Immature natural killer cell (primary cell): ENCODE data around the gene SYNPO. TPM values are rescaled to one million over a fixed set of nuclear protein-coding genes. Genes with fewer than 3 reads are reported as not detected.
A peak's percentile ranks its signal among the peaks of the same experiment; 100 is the strongest.

ENCODE experiments used
- DNase-seq, 3 donors: peaks; one replicate each; pipeline ENCODE4 v3.0.0; 2022; ENCODE audit warnings: mixed read lengths in 1 of 3
- H3K27ac Mint-ChIP-seq, 6 donors: one replicate each; pipeline ENCODE4 v1.8.0; 2020; ENCODE audit warnings: mixed read lengths in 6 of 6, mild to moderate bottlenecking in 5 of 6, inconsistent platforms in 4 of 6, moderate library complexity in 3 of 6
- H3K27me3 Mint-ChIP-seq, 3 donors: one replicate each; pipeline ENCODE4 v1.8.0; 2020 to 2021; ENCODE audit warnings: low read depth in 3 of 3, mild to moderate bottlenecking in 3 of 3, mixed read lengths in 3 of 3, moderate library complexity in 3 of 3, inconsistent platforms in 1 of 3
- H3K36me3 Mint-ChIP-seq, 3 donors: one replicate each; pipeline ENCODE4 v1.8.0; 2020; ENCODE audit warnings: mixed read lengths in 3 of 3, inconsistent platforms in 2 of 3, mild to moderate bottlenecking in 2 of 3
- H3K4me1 Mint-ChIP-seq, 2 donors: one replicate each; pipeline ENCODE4 v1.8.0; 2020; ENCODE audit warnings: inconsistent platforms in 2 of 2, mild to moderate bottlenecking in 2 of 2, mixed read lengths in 2 of 2, moderate library complexity in 1 of 2
- H3K4me3 Mint-ChIP-seq, 5 donors: one replicate each; pipeline ENCODE4 v1.8.0; 2020; ENCODE audit warnings: mild to moderate bottlenecking in 5 of 5, mixed read lengths in 5 of 5, inconsistent platforms in 3 of 5, moderate library complexity in 3 of 5
- H3K9me3 Mint-ChIP-seq, 6 donors: one replicate each; pipeline ENCODE4 v1.8.0; 2020; ENCODE audit warnings: mild to moderate bottlenecking in 6 of 6, mixed read lengths in 6 of 6, inconsistent platforms in 4 of 6, moderate library complexity in 3 of 6
- polyA plus RNA-seq, 3 donors: library from polyadenylated mRNA; unstranded; fragments of 300-500 nt; fragmentation: Illumina TruSeq; gene quantifications; one replicate each; pipeline ENCODE4 v1.2.3, GENCODE V29; 2021

The SYNPO gene
- polyA plus RNA-seq, 3 donors from 2014 or later, result not detected

DNA sequence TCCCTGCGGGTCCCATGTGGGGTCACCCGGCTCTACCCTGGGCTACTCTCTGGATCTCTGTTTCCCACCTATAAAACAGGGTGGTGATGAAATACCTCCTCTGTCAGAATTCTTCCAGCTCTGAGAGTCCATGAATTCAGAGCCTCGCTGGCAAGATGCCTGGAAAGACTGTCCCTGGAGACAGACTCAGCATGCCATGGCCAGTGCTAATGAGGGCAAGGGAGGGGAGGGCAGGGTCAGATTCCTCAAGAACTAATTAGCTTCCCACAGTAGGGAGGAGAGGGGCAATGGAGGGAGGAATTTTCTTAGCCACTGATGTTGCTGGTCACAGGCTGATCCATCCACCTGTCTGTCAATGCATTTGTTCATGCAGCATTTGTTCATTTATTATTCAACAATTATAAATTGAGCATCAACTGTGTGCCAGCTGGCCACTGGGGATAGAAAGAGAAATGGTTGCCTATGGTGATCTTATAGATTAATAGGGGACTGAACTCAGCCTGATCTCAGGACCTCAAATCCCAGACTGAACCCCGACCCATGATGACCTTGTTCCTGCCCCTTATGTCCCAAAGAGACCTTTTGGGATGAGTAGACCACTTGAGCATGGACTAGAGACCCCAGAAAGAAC is 4.7 kb downstream of the SYNPO start:
- DNase-seq, result no peak
- no peak overlapping the region for H3K4me3 Mint-ChIP-seq
- no peaks in the 10 kb centered on the region for H3K36me3 Mint-ChIP-seq
- peaks cover 2 to 5% (median 2%) of the 10 kb centered on the region in 3 donors for H3K27me3 Mint-ChIP-seq
- H3K27ac Mint-ChIP-seq, result no peak overlapping the region
- H3K4me1 Mint-ChIP-seq, result no peaks in the 10 kb centered on the region
- H3K9me3 Mint-ChIP-seq, result no peaks in the 10 kb centered on the region

GRCh38 chr5:150647275-150648251 is 7.1 kb downstream of the SYNPO start:
- no peaks in the 10 kb centered on the region for H3K9me3 Mint-ChIP-seq
- no peaks in the 10 kb centered on the region for H3K4me1 Mint-ChIP-seq
- H3K27me3 Mint-ChIP-seq, result peaks cover 0 to 5% (median 2%) of the 10 kb centered on the region in 3 donors
- no peaks in the 10 kb centered on the region for H3K36me3 Mint-ChIP-seq
- no peak overlapping the region for H3K4me3 Mint-ChIP-seq
- H3K27ac Mint-ChIP-seq, result no peak overlapping the region
- no peak for DNase-seq

DNA sequence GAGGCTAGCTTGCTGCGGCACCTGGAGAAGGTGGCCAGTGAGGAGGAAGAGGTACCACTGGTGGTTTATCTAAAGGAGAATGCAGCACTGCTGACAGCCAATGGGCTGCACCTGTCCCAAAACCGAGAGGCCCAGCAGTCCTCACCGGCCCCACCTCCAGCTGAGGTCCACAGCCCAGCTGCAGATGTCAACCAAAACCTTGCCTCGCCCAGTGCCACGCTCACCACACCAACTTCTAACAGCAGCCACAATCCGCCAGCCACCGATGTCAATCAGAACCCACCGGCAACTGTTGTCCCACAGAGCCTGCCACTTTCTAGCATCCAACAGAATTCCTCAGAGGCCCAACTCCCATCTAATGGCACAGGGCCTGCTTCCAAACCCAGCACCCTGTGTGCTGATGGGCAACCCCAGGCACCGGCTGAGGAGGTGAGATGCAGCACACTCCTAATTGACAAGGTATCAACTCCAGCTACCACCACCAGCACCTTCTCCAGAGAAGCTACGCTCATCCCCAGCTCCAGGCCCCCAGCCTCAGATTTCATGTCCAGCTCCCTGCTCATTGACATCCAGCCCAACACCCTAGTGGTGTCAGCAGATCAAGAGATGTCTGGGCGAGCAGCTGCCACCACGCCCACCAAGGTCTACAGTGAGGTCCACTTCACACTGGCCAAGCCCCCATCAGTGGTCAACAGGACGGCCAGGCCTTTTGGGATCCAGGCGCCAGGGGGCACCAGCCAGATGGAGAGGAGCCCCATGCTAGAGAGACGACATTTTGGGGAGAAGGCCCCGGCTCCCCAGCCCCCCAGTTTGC is 8.0 kb downstream of the SYNPO start:
- no peaks in the 10 kb centered on the region for H3K4me1 Mint-ChIP-seq
- no peaks in the 10 kb centered on the region for H3K9me3 Mint-ChIP-seq
- no peak for DNase-seq
- no peak overlapping the region for H3K4me3 Mint-ChIP-seq
- no peaks in the 10 kb centered on the region for H3K36me3 Mint-ChIP-seq
- H3K27ac Mint-ChIP-seq, result no peak overlapping the region
- peaks cover 0 to 3% (median 2%) of the 10 kb centered on the region in 3 donors for H3K27me3 Mint-ChIP-seq

DNA sequence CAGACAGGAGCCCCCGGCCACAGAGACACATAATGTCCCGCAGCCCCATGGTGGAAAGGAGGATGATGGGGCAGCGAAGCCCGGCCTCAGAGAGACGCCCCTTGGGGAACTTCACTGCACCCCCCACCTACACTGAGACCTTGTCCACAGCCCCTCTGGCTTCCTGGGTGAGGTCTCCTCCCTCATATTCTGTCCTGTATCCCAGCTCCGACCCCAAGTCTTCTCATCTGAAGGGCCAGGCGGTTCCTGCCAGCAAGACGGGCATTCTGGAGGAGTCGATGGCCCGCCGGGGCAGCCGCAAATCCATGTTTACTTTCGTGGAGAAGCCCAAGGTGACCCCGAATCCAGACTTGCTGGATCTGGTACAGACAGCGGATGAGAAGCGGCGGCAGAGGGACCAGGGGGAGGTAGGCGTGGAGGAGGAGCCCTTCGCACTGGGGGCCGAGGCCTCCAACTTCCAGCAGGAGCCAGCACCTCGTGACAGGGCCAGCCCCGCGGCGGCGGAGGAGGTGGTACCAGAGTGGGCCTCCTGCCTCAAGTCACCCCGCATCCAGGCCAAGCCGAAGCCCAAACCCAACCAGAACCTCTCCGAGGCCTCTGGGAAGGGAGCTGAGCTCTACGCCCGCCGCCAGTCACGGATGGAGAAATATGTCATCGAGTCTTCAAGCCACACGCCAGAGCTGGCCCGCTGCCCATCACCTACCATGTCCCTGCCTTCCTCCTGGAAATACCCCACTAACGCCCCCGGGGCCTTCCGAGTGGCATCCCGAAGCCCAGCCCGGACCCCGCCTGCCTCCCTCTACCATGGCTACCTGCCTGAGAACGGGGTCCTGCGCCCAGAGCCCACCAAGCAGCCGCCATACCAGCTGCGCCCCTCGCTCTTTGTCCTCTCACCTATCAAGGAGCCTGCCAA is 8.9 kb downstream of the SYNPO start:
- Mint-ChIP-seq H3K9me3 (no peaks in the 10 kb centered on the region), H3K27me3 (peaks cover 0 to 3% (median 2%) of the 10 kb centered on the region in 3 donors), H3K4me1 (peaks cover 0 to 3% of the 10 kb centered on the region in 2 donors), H3K36me3 (no peaks in the 10 kb centered on the region), H3K27ac (no peak overlapping the region), H3K4me3 (no peak overlapping the region)
- DNase-seq, result no peak

DNA sequence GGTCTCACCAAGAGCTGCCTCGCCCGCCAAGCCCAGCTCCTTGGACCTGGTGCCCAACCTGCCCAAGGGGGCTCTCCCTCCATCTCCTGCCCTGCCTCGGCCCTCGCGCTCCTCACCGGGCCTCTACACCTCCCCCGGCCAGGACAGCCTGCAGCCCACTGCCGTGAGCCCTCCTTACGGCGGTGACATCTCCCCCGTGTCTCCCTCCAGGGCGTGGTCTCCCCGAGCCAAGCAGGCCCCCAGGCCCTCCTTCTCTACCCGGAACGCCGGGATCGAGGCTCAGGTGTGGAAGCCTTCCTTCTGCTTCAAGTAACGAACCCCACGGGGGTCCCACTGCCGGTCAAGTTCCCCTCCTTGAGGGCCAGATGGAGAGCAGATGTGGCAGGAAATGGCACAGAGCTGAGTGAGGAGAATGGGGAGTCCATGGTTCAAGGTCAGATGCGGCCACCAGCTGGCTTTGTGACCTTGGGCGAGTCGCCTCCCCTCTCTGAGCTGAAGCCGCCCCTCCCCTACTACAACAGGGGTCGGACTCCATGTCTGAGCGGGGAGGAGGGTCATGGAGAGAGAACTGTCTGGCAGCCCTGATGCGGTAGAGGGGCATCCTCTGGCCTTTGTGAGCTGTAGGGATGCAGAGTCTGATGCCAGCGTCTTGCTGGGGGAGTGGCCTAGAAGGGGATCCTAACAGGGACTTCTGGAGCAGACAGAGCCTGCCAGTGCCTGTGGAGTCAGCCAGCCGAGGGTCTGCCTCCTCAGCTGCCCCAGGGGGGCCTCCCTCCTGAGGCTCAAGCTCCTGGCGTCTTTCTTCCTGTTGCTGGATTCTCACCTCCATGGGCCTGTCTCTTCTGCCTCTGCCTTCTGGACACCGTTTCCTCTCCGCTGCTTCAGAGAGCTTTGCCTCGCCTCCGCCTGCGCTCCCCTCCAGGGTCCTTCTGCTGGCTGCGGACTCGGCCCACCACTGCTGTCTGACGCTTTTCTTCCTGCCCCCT is 9.9 kb downstream of the SYNPO start:
- no peak overlapping the region for H3K4me3 Mint-ChIP-seq
- peaks cover 0 to 2% (median 0%) of the 10 kb centered on the region in 3 donors for H3K27me3 Mint-ChIP-seq

DNA sequence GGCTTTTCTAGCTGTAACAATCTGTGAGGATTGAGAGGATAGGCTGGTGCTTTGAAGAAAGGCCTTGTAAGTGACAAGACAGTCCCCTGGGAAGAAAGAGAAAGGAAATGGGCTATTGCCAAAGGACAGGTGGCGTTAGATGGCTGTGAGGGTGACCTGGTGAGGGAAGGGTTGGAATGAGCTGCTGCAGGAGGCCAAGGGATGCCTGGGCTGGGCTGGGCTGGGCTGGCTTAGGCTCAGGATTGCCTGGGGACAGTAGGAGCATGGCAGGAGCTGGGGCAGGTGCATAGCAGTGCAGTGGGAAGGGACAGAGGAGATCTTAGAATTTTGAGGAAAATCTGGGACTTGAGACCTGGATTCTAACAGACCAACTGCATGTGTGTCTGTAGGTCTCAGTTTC is 10.9 kb downstream of the SYNPO start:
- Mint-ChIP-seq H3K9me3 (no peaks in the 10 kb centered on the region), H3K4me1 (peaks cover 6% of the 10 kb centered on the region in 2 donors), H3K4me3 (peak overlapping the region in 1 of 5 donors; percentile 6), H3K27me3 (peaks cover 0 to 2% (median 0%) of the 10 kb centered on the region in 3 donors), H3K27ac (peak overlapping the region in 1 of 6 donors; percentile 2), H3K36me3 (no peaks in the 10 kb centered on the region)
- no peak for DNase-seq

More for the DNA sequence above, 9.9 kb downstream of the SYNPO start:
- no peak for DNase-seq
- Mint-ChIP-seq H3K27ac (no peak overlapping the region), H3K36me3 (no peaks in the 10 kb centered on the region), H3K4me1 (peaks cover 0 to 3% of the 10 kb centered on the region in 2 donors), H3K9me3 (no peaks in the 10 kb centered on the region)

GRCh38 chr5:150651924-150652671 is 11.6 kb downstream of the SYNPO start:
- peaks cover 0 to 2% (median 0%) of the 10 kb centered on the region in 3 donors for H3K27me3 Mint-ChIP-seq
- H3K4me3 Mint-ChIP-seq, result no peak overlapping the region
- no peak overlapping the region for H3K27ac Mint-ChIP-seq
- DNase-seq, result no peak
- no peaks in the 10 kb centered on the region for H3K36me3 Mint-ChIP-seq
- no peaks in the 10 kb centered on the region for H3K9me3 Mint-ChIP-seq
- peaks cover 6 to 7% of the 10 kb centered on the region in 2 donors for H3K4me1 Mint-ChIP-seq

DNA sequence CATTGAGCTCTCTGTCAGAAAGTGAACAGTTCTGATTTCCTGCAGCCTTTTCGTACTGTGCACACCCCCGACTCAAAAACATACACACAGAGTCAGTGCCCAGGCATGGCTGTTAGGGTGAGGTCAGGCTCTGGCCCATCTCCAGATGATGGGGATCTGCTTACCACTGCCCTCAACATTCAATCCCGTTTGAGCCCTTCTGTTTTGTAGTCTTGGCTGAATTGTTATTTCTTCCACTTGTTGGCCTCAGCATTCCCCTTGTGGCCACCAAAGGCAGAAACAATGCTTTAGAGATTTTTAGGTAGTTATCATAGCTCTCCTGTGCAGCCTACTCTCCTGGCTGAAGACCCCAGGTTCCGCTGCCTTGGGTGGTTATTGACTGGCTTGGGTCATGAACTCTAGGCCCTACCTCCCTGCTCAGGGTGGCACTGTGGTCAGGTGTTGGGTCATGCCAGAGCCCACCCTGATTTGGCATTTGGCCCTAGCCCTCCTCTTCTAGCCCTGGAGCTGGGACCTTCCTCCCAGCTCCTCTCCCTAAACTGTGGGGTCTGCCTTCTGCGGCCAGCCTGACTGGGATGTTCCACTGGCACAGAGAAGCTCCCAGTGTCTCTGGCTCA is 12.8 kb downstream of the SYNPO start:
- no peak overlapping the region for H3K27ac Mint-ChIP-seq

GRCh38 chr5:150653762-150654556 is 13.5 kb downstream of the SYNPO start:
- Mint-ChIP-seq H3K9me3 (no peaks in the 10 kb centered on the region), H3K27me3 (peaks cover 0 to 4% (median 3%) of the 10 kb centered on the region in 3 donors), H3K4me1 (peaks cover 6 to 14% of the 10 kb centered on the region in 2 donors), H3K4me3 (no peak overlapping the region), H3K36me3 (no peaks in the 10 kb centered on the region), H3K27ac (no peak overlapping the region)
- no peak for DNase-seq

More for the DNA sequence above, 12.8 kb downstream of the SYNPO start:
- Mint-ChIP-seq H3K9me3 (no peaks in the 10 kb centered on the region), H3K27me3 (peaks cover 0 to 4% (median 3%) of the 10 kb centered on the region in 3 donors), H3K4me1 (peaks cover 6 to 14% of the 10 kb centered on the region in 2 donors), H3K36me3 (no peaks in the 10 kb centered on the region), H3K4me3 (no peak overlapping the region)
- no peak for DNase-seq

DNA sequence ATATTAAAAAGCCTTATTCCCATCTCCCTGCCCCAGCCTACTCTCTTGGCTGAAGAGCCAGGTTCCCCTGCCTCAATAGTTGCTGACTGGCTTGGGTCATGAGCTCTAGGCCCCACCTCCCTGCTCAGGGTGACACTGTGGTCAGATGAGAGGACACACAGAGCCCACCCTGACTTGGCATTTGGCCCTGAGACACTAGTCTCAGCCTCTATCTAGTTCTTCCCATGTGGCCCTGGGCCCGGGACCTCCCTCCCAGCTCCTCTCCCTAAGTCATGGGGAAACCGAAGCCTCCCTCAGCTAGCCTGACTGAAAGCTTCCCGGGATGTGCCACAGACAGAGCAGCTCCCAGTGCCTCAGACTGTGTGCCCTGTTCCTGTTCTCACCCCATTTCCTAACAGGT is 14.8 kb downstream of the SYNPO start:
- Mint-ChIP-seq H3K27me3 (peaks cover 0 to 4% (median 3%) of the 10 kb centered on the region in 3 donors), H3K4me3 (peak overlapping the region in 3 of 5 donors; percentile 38 to 79 (median 79)), H3K27ac (no peak overlapping the region), H3K36me3 (no peaks in the 10 kb centered on the region), H3K9me3 (no peaks in the 10 kb centered on the region), H3K4me1 (peaks cover 6 to 14% of the 10 kb centered on the region in 2 donors)
- no peak for DNase-seq
